Fibroblast of lung (primary cell): ENCODE data around the gene ZSWIM5. TPM values are rescaled to one million over a fixed set of nuclear protein-coding genes. Genes with fewer than 3 reads are reported as not detected.
A peak's percentile ranks its signal among the peaks of the same experiment; 100 is the strongest.
"Not testable (repeated sequence)": the region's sequence is repeated elsewhere in the genome, so short reads cannot be mapped to it uniquely, and the experiment has no call there.

ENCODE experiments used
- DNase-seq, 2 donors: peaks; one replicate each; pipeline versions ENCODE4 v3.0.0 to v3.0.0-alpha.2; 2010; ENCODE audit warnings: low read depth in 2 of 2
- H2AFZ ChIP-seq: 2 replicates; pipeline ENCODE4 v1.5.1; 2012; ENCODE audit warnings: low read length, control low read depth, inconsistent platforms
- H3K27ac ChIP-seq: 2 replicates; pipeline ENCODE4 v1.5.1; 2011; ENCODE audit warnings: low read length, control low read depth; ENCODE audit not compliant: insufficient read depth
- H3K27me3 ChIP-seq: 2 replicates; pipeline ENCODE4 v1.5.1; 2011; ENCODE audit warnings: mild to moderate bottlenecking, low read length; ENCODE audit not compliant: control insufficient read depth, insufficient read depth
- H3K36me3 ChIP-seq: 2 replicates; pipeline ENCODE4 v1.5.1; 2011; ENCODE audit warnings: low read length; ENCODE audit not compliant: control insufficient read depth, insufficient read depth
- H3K4me1 ChIP-seq: 2 replicates; pipeline ENCODE4 v1.5.1; 2011; ENCODE audit warnings: low read length; ENCODE audit not compliant: control insufficient read depth, insufficient read depth; ENCODE audit errors: extremely low read depth
- H3K4me2 ChIP-seq: 2 replicates; pipeline ENCODE4 v1.5.1; 2011; ENCODE audit warnings: low read length, control low read depth; ENCODE audit not compliant: insufficient read depth; ENCODE audit errors: extremely low read depth
- H3K4me3 ChIP-seq, 4 experiments: fragments of 200-600 bp in 1 of 4; sonication (generic) in 1 of 4; replicated peaks in 1 of 4; 2 replicates each; pipeline ENCODE4 v1.5.1; 2011 to 2016; ENCODE audit warnings: low read length in 4 of 4, low read depth in 3 of 4, mild to moderate bottlenecking in 3 of 4, control low read depth in 2 of 4, inconsistent platforms in 1 of 4, mixed read lengths in 1 of 4; ENCODE audit not compliant: insufficient read depth in 1 of 4; ENCODE audit errors: control extremely low read depth in 1 of 4
- H3K79me2 ChIP-seq: 2 replicates; pipeline ENCODE4 v1.5.1; 2012; ENCODE audit warnings: mild to moderate bottlenecking, low read length, inconsistent platforms; ENCODE audit not compliant: control insufficient read depth, insufficient read depth
- H3K9ac ChIP-seq: 2 replicates; pipeline ENCODE4 v1.5.1; 2011; ENCODE audit warnings: mild to moderate bottlenecking, low read length, control low read depth; ENCODE audit not compliant: insufficient read depth
- H3K9me3 ChIP-seq: 2 replicates; pipeline ENCODE4 v1.5.1; 2012; ENCODE audit warnings: low read depth, low read length; ENCODE audit not compliant: control insufficient read depth, insufficient read depth
- H4K20me1 ChIP-seq: 2 replicates; pipeline ENCODE4 v1.5.1; 2011; ENCODE audit warnings: low read length; ENCODE audit not compliant: control insufficient read depth, insufficient read depth; ENCODE audit errors: extremely low read depth
- CTCF ChIP-seq, 2 donors: IDR thresholded peaks in 1 of 2; conservative IDR thresholded peaks in 1 of 2; 1 replicate in 1 of 2; 2 replicates in 1 of 2; pipeline ENCODE4 v1.5.1; 2011 to 2012; ENCODE audit warnings: low read length in 2 of 2, control low read depth in 1 of 2, inconsistent platforms in 1 of 2, low read depth in 1 of 2, mild to moderate bottlenecking in 1 of 2
- EZH2 ChIP-seq: IDR thresholded peaks from 2 replicates; pipeline ENCODE4 v1.5.1; 2012; ENCODE audit warnings: low read length, control low read depth, mild to moderate bottlenecking; ENCODE audit errors: missing control alignments
- polyA plus RNA-seq, 2 donors: library from polyadenylated mRNA; depleted of rRNA in 1 of 2; stranded (reverse) in 1 of 2; unstranded in 1 of 2; fragments of >200 nt; gene quantifications; 2 replicates each; pipeline ENCODE4 v1.2.1, GENCODE V29; 2011 to 2012; ENCODE audit warnings: missing spikeins in 1 of 2
- total RNA-seq: library from RNA; depleted of rRNA; stranded (reverse); fragments of >200 nt; gene quantifications from 2 replicates; pipeline ENCODE4 v1.2.1, GENCODE V29; 2014

The ZSWIM5 gene
- total and polyA plus RNA-seq, 2 donors (not counting 1 experiment from before 2014, with no cell fraction given): 0.73 to 0.99 TPM

GRCh38 chr1:44988531-44989156 is 217.8 kb downstream of the ZSWIM5 start:
- Histone ChIP-seq H3K27ac (no peak overlapping the region), H4K20me1 (no peaks in the 10 kb centered on the region), H3K4me2 (no peak overlapping the region), H3K27me3 (no peaks in the 10 kb centered on the region), H2AFZ (no peak overlapping the region), H3K36me3 (no peaks in the 10 kb centered on the region), H3K9ac (no peak overlapping the region), H3K9me3 (no peaks in the 10 kb centered on the region), H3K79me2 (peaks cover 10% of the 10 kb centered on the region), H3K4me3 (no peak overlapping the region), H3K4me1 (no peaks in the 10 kb centered on the region)
- DNase-seq: no peak
- TF ChIP-seq EZH2: no peak
- no peak for TF ChIP-seq CTCF (conservative IDR thresholded peaks at IDR 0.05 in 1 of 2, IDR thresholded peaks at IDR 0.05 in 1 of 2; ENCODE audit: low read depth in 1 of 2, low read length in 2 of 2)

- H3K9ac ChIP-seq: peak overlapping the region; percentile 63
- DNase-seq: peak in 1 of 2 donors; percentile 11
- no peaks in the 10 kb centered on the region for H3K27me3 ChIP-seq
- no peaks in the 10 kb centered on the region for H4K20me1 ChIP-seq
- H3K4me1 ChIP-seq: no peaks in the 10 kb centered on the region
- peak overlapping the region; percentile 70 to 91 (median 80) for H3K4me3 ChIP-seq
- H3K9me3 ChIP-seq: no peaks in the 10 kb centered on the region
- peak overlapping the region; percentile 90 for H2AFZ ChIP-seq
- H3K27ac ChIP-seq: peak overlapping the region; percentile 40
- peak overlapping the region; percentile 93 for H3K4me2 ChIP-seq
- H3K79me2 ChIP-seq: peaks cover 11% of the 10 kb centered on the region
- no peak for TF ChIP-seq CTCF (conservative IDR thresholded peaks at IDR 0.05 in 1 of 2, IDR thresholded peaks at IDR 0.05 in 1 of 2; ENCODE audit: low read depth in 1 of 2, low read length in 2 of 2)
- TF ChIP-seq EZH2: no peak
- H3K36me3 ChIP-seq: no peaks in the 10 kb centered on the region
Observed at GRCh38 chr1:44985747-44986359, 220.6 kb downstream of the ZSWIM5 start.

- not testable (repeated sequence) for H3K27me3 ChIP-seq
Observed at GRCh38 chr1:44977372-44977771, 229.0 kb downstream of the ZSWIM5 start.

More at GRCh38 chr1:44977372-44977771, 229.0 kb downstream of the ZSWIM5 start:
- H3K4me2 ChIP-seq, H3K4me1 ChIP-seq, DNase-seq, H3K36me3 ChIP-seq, H3K27ac ChIP-seq, H3K4me3 ChIP-seq, H2AFZ ChIP-seq, H3K79me2 ChIP-seq, H4K20me1 ChIP-seq, H3K9me3 ChIP-seq, H3K9ac ChIP-seq: not testable (repeated sequence)
